ENCODE results near the gene NPIPB12. TPM values are rescaled to one million over a fixed set of nuclear protein-coding genes. Genes with fewer than 3 reads are reported as not detected.
"Not testable (repeated sequence)": the region's sequence is repeated elsewhere in the genome, so short reads cannot be mapped to it uniquely, and the experiment has no call there.

NPIPB12 gene
- total RNA-seq, result 100 to 1,000 TPM; 101 to 105 TPM

DNA sequence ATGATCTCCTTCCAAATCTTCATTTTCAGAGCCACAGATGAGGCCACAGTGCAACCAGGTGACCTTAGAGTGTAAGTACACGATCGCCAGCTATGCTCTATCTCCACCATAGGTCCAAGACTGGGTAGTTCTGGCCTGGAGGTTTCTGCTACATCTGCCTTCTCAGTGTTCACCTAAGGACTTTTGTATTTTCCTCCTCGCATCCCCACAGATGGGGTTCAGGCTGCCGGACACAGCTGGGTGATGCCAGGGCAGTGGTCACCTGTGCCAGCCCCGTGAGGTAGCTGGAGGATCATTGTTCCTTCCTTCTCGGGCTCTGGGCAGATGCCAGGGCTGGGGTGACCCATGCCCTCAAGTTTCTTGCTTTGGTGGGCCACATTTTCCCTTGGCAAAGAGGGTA lies at the start of gene NPIPB12:
Gene NPIPB12 (minus strand): TSS at position 101 of the 400 bp plus-strand sequence.
- H3K36me3 Mint-ChIP-seq (ENCODE audit: low read depth); H3K4me3 Mint-ChIP-seq; H3K9me3 Mint-ChIP-seq; H3K27ac Mint-ChIP-seq; H3K4me1 Mint-ChIP-seq; ATAC-seq (replicated peaks); H3K27me3 Mint-ChIP-seq: not testable (repeated sequence)

DNA sequence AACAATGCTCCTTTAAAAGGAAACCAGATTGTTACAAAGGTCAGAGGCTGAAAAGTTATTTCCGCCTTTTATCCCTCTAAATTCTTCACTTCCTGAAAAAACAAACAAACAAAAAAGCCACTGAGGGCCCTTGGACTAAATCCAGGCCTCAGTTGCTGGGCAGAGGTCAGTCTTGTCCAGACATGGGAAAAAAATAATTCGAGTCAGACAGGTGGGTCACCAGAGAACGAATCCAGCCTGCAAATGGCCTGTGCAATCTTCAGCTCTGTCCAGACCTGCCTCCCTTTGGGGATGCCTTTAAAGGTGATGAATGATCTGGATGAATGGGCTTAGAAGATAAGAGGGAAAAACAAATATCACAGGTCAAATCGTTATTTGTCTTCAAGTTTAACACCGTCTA lies 15.3 kb upstream of the NPIPB12 start:
- H3K4me1 Mint-ChIP-seq; H3K4me3 Mint-ChIP-seq; H3K27me3 Mint-ChIP-seq; ATAC-seq (replicated peaks); H3K27ac Mint-ChIP-seq; H3K9me3 Mint-ChIP-seq; H3K36me3 Mint-ChIP-seq (ENCODE audit: low read depth): not testable (repeated sequence)

DNA sequence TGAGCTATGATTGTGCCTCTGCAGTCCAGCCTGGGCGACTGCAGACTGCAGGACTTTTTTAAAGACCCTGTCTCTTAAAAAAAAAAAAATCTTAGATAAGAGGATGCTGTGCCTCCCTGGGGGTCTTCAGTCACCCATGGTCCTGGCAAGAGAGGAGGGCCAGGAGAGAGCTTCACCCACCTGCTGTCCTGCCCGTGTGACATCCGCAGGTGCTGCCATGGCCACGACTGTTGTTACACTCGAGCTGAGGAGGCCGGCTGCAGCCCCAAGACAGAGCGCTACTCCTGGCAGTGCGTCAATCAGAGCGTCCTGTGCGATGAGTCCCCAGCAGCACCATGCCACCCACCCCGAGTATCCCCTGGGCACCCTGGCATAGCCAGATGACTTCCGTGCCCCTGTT lies 23.9 kb downstream of the NPIPB12 start:
- not testable (repeated sequence) for H3K36me3 Mint-ChIP-seq (ENCODE audit: low read depth); ATAC-seq (replicated peaks); H3K27me3 Mint-ChIP-seq; H3K4me3 Mint-ChIP-seq; H3K9me3 Mint-ChIP-seq; H3K27ac Mint-ChIP-seq; H3K4me1 Mint-ChIP-seq

DNA sequence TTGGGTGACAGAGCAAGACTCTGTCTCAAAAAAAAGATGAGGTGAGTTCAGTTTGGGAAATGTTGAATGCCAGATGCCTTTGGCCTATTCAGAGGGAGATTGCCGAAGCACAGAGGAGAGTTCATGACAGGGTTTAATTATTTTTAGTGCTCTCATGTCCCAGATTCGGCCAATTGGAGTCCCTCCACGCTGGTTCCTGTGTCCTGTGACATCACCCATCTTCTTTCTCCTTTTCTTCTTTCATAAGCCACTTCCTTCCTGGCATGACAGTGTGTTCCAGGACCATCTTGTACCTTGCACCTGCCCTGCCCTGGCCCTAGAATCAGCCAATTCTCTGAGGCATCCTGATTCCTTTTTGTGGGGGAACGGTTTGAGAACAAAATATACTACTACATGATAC lies 34.1 kb downstream of the NPIPB12 start:
- ATAC-seq (replicated peaks), result peak; percentile 75
- H3K4me3 Mint-ChIP-seq, H3K27ac Mint-ChIP-seq: not testable (repeated sequence)

DNA sequence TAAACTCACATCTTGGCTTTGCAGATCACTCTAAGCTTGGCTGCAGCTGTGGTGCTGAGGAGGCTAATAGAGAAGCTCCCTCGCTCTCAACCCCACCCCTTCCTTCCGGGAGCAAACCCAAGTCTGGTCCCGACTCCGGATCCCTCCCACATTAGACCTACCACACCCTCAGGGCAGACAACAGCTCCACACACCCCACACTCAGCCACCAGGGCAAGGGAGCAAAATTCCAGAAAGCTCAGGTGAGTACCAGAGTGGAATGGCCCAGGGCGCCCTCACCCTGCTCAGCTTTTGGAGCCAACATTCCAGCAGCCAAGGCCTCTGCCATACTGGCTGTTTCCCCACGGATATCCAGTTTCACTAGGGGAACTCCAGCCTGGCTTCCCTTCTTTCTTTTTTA lies 36.5 kb downstream of the NPIPB12 start:
- H3K4me3 Mint-ChIP-seq, result peak overlapping the region; percentile 48
- peak; percentile 58 for ATAC-seq (replicated peaks)
- H3K27ac Mint-ChIP-seq; H3K9me3 Mint-ChIP-seq; H3K4me1 Mint-ChIP-seq; H3K27me3 Mint-ChIP-seq; H3K36me3 Mint-ChIP-seq (ENCODE audit: low read depth): not testable (repeated sequence)

More for the DNA sequence above, 34.1 kb downstream of the NPIPB12 start:
- not testable (repeated sequence) for H3K36me3 Mint-ChIP-seq (ENCODE audit: low read depth); H3K9me3 Mint-ChIP-seq; H3K27me3 Mint-ChIP-seq; H3K4me1 Mint-ChIP-seq

DNA sequence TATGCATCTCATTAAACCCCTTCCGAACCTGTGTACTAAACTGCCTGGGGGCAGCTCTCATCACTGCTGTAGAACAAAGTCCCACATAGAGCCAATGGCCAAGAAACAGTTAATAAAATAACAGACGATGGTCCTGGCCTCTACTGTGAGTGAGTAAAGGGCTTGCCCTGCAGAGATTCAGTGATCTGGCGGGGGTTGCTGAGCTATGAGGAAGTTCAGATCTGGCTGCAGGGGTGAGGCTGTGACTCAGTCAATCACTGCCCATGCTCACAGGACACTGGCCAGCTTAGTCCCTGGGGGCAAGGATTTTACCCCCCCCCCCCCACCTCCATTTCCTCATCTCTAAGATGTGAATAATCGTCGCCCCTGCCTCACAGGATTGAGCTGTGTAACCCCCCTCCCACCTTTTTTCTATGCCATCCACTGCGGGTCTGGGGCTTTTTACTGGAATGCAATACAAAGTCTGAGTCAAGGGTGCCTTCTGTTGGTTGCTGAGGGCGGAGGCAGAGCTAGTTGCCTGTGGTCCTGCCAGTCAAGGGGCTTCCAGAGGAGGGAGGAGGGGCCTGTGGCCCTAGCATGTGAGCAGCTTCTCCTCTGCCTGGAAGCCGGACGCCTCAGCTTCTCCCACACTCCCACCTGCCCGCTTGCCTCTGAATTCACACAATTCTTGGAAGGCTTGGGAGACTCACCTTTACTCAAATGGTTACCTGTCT lies 38.4 kb downstream of the NPIPB12 start:
- H3K36me3 Mint-ChIP-seq (ENCODE audit: low read depth); H3K4me1 Mint-ChIP-seq; H3K4me3 Mint-ChIP-seq; ATAC-seq (replicated peaks); H3K27me3 Mint-ChIP-seq; H3K27ac Mint-ChIP-seq; H3K9me3 Mint-ChIP-seq: not testable (repeated sequence)

DNA sequence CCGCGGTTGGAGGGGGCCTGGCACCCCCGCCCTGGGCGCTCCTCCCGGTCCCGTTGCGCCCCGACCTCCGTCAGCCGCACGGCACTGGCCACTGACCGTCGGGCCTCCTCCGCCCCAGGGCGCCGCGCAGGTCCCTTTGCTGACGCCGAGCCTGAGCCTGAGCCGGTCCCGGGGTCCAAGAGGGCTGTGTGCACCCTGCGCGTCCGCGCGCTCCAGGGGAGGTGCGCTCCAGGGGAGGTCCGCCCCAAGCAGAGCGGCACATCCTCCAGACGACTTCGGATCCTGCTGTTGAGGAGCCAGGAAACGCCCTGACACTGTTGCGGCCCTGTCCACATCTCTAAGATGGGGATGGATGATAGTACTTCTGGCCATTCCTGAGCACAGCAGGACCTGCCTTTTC lies 39.3 kb downstream of the NPIPB12 start:
- H3K27ac Mint-ChIP-seq; H3K9me3 Mint-ChIP-seq; H3K36me3 Mint-ChIP-seq (ENCODE audit: low read depth); H3K27me3 Mint-ChIP-seq; H3K4me3 Mint-ChIP-seq; H3K4me1 Mint-ChIP-seq: not testable (repeated sequence)
- ATAC-seq (replicated peaks), result peak; percentile 55

DNA sequence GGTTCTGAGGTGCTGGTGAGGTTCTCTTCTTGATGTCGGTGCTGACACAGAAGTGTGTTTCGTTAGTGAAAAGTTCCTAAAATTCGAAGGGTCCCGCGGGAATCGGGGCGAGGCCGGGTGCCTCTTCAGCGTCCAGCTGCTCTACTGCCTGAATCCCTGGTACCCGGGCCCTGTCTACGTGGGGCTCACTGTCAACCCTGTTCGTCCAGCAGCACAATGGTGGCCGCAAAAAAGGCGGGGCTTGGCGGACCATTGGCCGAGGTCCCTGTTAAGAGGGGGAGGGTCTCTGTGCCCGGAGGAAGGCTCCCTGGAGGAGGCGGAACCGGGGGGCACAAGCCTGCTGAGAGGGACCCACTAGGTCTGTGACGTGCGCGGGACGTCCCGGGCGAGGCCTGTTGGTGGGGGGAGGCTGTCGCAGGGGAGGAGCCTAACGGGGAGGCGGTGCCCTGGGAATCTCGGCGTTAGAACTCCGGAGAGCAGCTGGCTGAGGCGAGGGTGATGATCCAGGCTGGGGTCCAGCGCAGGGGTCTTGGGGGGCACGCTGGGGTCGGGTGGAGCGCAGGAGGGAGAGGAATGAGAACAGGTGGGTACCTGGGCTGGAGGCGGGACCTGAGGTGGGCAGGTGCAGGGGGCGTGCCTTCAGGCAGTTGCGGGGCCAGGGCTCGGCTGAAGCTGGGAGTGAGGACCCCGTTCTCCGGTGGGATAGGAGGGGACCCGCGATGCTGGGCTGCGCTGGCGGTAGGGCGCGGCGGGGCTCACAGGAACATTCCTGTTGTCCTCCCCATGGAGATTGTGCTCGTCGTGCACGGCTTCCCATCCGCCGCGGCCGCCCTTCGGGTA lies 40.0 kb downstream of the NPIPB12 start:
- H3K9me3 Mint-ChIP-seq; H3K36me3 Mint-ChIP-seq (ENCODE audit: low read depth); H3K4me3 Mint-ChIP-seq; H3K27me3 Mint-ChIP-seq; H3K4me1 Mint-ChIP-seq; H3K27ac Mint-ChIP-seq: not testable (repeated sequence)
- peak; percentile 70 for ATAC-seq (replicated peaks)

DNA sequence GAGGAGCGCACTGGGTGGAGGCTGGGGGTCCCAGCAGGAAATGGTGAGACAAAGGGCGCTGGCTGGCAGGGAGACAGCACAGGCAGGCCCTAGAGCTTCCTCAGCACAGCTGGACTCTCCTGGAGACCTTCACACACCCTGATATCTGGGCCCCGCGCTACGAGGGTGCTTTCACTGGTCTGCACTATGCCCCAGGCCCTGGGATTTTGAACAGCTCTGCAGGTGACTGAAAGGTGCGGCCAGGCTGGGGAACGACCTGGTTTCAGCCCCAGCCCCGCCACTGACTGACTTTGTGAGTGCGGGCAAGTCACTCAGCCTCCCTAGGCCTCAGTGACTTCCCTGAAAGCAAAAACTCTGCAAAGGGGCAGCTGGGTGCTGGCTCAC lies 45.6 kb downstream of the NPIPB12 start:
- not testable (repeated sequence) for H3K36me3 Mint-ChIP-seq (ENCODE audit: low read depth); H3K9me3 Mint-ChIP-seq; H3K4me1 Mint-ChIP-seq; H3K27me3 Mint-ChIP-seq; H3K27ac Mint-ChIP-seq; ATAC-seq (replicated peaks); H3K4me3 Mint-ChIP-seq

DNA sequence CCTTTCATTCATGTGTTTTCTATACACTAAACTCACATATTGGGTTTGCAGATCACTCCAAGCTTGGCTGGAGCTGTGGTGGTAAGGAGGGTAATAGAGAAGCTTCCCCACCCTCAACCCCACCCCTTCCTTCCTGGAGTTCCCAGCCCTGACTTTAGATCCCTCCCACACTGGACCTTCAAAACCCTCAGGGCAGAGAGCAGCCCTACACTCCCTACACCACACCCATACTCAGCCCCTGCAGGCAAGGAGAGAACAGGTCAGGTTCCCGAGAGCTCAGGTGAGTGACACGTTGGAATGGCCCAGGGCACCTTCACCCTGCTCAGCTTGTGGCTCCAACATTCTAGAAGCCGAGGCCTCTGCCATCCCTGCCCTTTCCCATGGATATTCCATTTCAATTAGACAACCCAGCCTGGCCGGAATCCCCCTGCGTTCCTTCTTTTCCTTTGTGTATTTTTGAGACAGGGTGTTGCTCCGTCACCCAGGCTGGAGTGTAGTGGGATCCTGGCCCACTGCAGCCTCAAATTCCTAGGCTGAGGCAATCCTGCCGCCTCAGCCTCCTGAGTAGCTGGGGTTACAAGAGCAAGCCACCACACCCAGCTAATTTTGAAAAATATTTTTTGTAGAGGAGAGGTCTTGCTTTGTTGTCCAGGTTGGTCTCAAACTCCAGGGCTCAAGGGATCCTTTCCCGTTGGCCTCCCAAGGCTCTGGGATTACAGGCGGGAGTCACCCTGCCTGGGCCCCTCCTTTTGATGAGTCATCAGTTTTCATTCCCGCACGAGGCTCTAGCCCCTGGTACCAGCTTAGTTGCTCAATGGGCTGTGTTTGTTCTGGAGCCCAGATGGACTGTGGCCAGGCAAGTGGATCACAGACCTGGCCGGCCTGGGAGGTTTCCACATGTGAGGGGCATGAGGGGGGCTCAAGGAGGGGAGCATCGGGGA lies 46.2 kb downstream of the NPIPB12 start, which contains the start of gene SULT1A4:
Gene SULT1A4 (plus strand): TSS at position 208 of the 941 bp plus-strand sequence. CDS start 1,473 bp downstream, outside the sequence.
- H3K9me3 Mint-ChIP-seq; H3K27ac Mint-ChIP-seq; H3K27me3 Mint-ChIP-seq; H3K4me1 Mint-ChIP-seq; H3K4me3 Mint-ChIP-seq; H3K36me3 Mint-ChIP-seq (ENCODE audit: low read depth); ATAC-seq (replicated peaks): not testable (repeated sequence)

DNA sequence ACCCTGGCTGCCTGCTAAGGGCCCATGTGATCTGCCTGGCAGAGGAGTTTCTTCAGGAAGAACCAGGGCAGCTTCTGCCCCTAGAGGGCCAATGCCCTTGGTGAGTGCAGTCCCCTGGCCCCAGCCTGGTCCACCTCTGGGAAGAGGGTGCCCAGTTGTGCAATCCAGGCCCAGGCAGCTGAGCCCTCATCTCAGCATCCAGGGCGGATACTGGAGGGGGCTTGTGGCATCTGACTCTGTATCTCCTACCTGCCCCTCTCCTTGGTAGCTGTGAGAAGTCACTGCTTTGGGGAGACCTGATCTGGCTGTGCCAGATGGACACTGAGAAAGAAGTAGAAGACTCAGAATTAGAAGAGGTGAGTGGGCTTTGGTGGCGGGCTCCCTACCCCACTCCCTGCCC lies 48.5 kb downstream of the NPIPB12 start:
- H3K4me3 Mint-ChIP-seq; H3K4me1 Mint-ChIP-seq; H3K27me3 Mint-ChIP-seq; H3K36me3 Mint-ChIP-seq (ENCODE audit: low read depth); H3K9me3 Mint-ChIP-seq; H3K27ac Mint-ChIP-seq; ATAC-seq (replicated peaks): not testable (repeated sequence)

DNA sequence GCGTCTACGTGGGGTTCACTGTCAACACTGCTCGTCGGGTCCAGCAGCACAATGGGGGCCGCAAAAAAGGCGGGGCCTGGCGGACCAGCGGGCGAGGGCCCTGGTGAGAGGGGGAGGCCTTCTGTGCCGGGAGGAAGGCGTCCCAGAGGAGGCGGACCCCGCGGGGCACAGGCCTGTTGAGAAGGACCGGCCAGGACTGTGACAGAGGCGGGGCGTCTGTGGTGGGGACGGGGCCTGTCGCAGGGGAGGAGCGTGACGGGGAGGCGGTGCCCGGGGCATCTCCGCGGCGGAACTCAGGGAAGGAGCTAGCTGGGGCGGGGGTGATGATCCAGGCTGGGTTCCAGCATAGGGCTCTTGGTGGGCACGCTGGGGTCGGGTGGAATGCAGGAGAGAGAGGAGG lies 51.4 kb downstream of the NPIPB12 start:
- not testable (repeated sequence) for H3K27me3 Mint-ChIP-seq; H3K4me1 Mint-ChIP-seq; H3K4me3 Mint-ChIP-seq; H3K27ac Mint-ChIP-seq; H3K36me3 Mint-ChIP-seq (ENCODE audit: low read depth); H3K9me3 Mint-ChIP-seq
- peak; percentile 82 for ATAC-seq (replicated peaks)

DNA sequence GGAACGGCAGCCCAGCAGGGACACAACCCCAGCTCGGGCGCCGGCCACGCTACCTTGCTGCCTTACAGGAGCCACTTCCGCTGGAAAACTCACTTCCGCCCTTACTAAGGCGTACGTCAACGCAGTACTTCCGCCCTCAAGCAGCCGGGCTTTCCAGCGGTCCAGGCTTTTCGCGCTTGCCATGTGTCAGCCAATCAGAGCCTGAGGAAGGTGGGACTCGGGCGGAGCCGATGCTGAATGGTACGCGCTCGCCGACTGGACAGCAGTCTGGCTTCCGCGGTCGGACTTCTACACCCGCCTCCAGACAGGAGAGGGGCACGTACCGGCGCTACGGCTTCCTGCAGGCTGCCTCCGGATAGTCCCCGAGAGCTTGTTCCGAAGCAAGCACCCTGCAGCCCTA lies 51.9 kb downstream of the NPIPB12 start, which contains the start of the genes BOLA2 and SLX1B:
Gene BOLA2 (minus strand): TSS at position 83 of the 400 bp plus-strand sequence. CDS start 98 bp downstream, outside the sequence.
Gene SLX1B (plus strand): TSS at position 265 of the 400 bp plus-strand sequence.
- not testable (repeated sequence) for H3K27me3 Mint-ChIP-seq; H3K4me3 Mint-ChIP-seq; H3K27ac Mint-ChIP-seq; H3K36me3 Mint-ChIP-seq (ENCODE audit: low read depth); H3K4me1 Mint-ChIP-seq; H3K9me3 Mint-ChIP-seq
- peak; percentile 92 for ATAC-seq (replicated peaks)

DNA sequence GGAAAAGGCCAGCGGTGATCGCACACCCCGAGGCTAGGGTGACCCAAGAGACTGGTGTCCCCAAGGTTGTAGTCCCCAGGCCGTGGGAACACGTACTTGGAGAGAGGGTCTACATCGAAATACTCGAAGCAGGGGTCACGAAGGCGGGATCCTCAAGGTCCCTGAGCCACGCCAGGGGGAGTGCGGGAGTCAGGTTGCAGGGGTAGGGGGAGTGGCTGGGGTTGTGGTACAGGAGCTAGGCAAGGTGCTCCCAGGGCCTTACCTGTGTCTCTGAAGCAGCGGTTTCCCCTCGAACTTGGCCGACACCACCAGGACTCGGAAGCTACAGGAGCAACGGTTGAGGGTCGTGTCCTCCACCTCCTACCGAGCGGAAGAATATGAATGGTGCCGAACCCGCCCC lies 52.5 kb downstream of the NPIPB12 start:
- not testable (repeated sequence) for H3K27me3 Mint-ChIP-seq; H3K4me3 Mint-ChIP-seq; ATAC-seq (replicated peaks); H3K36me3 Mint-ChIP-seq (ENCODE audit: low read depth); H3K27ac Mint-ChIP-seq; H3K9me3 Mint-ChIP-seq; H3K4me1 Mint-ChIP-seq

Data from activated T-helper 17 cell treated with anti-CD3 and anti-CD28 coated beads, Interleukin-2, amount 50 U/mL, for 72 hours (primary cell).